Posterior cingulate gyrus (tissue), 11 donors: Measurements from ENCODE around the gene TMPRSS13.

Source experiments
- DNase-seq, 10 donors: peaks; one replicate each; pipeline versions ENCODE4 v3.0.0 to v3.0.0-alpha.2; 2020 to 2021; ENCODE audit warnings: mixed read lengths in 3 of 10
- intact Hi-C: fragments of 100-400 bp; cut with DNase I; formaldehyde crosslinking; loops from one replicate; pipeline ENCODE4 v1.15.1; 2023

The TMPRSS13 gene

DNA sequence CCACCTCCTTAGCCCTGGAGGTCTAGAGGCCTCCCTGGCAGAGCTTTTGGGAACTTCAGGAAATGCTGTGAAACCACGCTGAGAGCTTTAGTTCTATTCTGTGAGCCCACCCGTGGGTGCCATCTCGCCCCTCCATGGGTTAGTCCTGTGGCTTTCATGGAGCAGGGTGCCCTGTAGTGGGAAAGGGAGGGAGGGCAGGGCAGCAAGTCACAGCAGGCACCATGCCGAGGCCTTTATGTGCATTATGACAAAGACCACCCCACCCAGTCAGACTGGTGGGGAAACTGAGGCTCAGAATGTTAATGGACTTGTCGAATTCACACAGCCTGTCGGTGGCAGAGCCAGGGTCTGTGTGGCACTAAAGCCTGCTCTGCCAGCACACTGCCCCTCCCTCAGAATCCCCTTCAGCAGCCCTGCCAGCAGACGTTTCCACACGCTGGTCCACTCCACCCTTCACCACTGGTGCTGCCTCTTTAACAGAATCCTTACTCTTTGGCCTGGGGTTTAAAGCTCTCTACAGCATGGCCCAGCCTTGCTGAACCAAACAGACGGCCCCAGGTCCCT lies 13.4 kb downstream of the TMPRSS13 start:
- intact Hi-C loops: no loop called here
- peak in 1 of 10 donors; percentile 12 for DNase-seq

- peak in 1 of 10 donors; percentile 59 for DNase-seq
- intact Hi-C loops: no loop called here
Measured at GRCh38 chr11:117914991-117915618, 14.1 kb downstream of the TMPRSS13 start.

- DNase-seq: no peak
- intact Hi-C loops: no loop called here
Measured at GRCh38 chr11:117914398-117914761, 14.8 kb downstream of the TMPRSS13 start.

DNA sequence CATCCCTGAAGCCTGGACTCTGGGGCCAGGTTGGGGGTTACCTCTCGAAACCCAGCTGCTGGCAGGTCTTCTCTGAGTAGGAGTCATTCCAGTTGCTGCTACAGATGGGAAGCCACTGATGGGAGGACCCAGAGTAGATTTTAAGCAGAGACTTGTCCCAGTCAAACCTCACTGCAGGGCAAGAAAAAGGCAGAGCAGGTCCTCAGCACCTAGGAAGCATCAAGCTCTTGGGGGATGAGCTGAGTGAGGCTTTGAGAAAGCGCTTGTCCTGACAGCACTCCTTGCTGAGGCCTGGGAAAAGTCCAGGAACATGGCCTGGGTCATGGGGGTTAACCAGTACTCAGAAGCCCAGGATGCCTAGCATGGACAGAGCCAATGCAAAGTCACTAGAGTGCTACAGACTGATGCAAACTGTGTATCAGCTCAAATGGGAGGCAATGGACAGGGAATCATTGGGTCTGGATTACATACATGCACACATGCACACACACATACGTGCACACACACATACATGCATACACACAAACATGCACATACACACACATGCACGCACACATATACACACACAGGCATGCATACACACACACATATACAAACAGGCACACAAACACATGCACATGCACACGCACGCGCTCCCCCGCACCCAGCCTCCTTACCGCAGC lies 15.3 kb downstream of the TMPRSS13 start:
- intact Hi-C loops: no loop called here
- no peak for DNase-seq

DNA sequence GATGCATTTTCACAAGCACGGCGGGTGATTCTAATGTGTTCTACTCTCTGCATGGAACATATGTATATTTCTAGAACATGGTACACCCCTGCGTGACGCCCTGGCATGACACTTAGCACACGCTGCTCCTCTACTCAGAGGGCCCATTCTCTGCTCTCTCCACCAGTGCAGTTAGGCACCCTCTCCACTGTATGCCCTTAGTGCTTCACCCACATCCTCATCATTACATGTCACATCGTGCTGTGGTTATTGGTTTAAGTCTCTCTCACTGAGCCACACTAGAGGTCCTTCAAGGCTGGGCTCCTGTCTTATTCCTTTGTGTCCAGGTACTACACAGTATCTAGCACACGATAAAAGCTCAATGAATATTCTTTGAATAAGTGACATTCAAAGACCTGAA lies 16.7 kb downstream of the TMPRSS13 start:
- intact Hi-C loops: no loop called here
- no peak for DNase-seq

DNA sequence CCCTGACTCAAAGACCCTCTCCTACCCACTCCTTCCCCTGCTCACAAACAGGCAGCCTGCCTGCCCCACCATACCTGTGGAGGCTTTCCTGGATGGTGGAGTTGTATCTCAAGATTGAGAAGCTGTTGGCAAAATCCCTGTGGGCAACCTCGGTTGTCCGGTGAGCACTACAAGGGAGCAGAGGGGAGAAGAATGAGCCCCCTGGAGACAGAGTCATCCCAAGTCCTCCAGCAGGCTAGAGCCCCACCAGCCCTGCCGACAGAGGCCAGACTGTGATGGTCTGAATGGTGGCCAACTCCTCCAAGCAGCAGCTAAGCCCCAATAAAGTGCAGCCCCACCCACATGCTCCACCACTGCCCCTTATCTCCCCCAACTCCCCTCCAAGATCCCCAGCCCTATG lies 17.5 kb downstream of the TMPRSS13 start:
- DNase-seq: peak in 1 of 10 donors; percentile 27
- intact Hi-C loops: no loop called here

GRCh38 chr11:117910941-117911655 lies 18.1 kb downstream of the TMPRSS13 start:
- DNase-seq: peak in 2 of 10 donors; percentile 15 to 44

GRCh38 chr11:117910525-117910924 lies 18.7 kb downstream of the TMPRSS13 start:
- intact Hi-C loops: no loop called here
- peak in 1 of 10 donors; percentile 27 for DNase-seq

More at GRCh38 chr11:117910941-117911655, 18.1 kb downstream of the TMPRSS13 start:
- intact Hi-C loops: no loop called here

DNA sequence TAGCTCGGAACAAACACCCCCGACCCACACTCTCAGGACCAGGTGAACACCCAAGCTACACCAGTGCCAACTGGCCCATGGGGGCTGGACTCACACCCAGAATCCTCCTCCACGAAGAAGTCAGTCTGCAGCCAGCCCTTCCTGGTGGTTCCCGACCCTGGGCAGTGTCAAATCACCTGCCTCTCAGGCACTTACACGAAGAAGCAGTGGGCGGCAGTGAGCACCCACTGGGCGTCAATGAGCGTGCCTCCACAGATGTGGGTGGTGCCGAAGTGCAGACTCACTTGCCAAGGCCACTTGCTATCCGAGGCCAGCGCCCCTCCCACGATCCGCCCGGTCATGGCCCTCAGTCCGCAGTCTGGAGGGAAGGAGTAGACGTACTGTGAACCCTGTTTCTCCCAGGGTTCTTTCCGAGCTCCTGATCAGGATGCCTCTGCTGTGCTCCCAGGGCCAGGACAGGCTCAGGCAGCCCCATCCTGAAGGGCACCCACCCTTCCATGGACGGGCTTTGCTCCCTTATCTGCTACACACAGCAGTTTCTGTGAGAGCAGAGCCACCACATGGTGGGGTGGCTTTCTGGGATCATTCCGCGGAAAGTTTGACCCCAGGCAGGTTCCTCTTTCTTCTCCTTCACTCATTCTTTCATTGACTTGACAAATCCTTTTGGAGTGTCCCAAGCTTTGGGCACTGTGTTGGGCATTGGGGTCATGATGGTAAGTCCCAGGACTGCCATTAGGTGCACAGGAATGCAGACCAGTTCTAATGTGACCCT lies 19.4 kb downstream of the TMPRSS13 start:
- intact Hi-C loops: loop anchor here (10.0 kb wide), 1 partner anchor 65 kb away; no protein-coding TSS in a partner anchor
- DNase-seq: peak in 3 of 10 donors; percentile 6 to 81 (median 81)

GRCh38 chr11:117908959-117909610 lies 20.1 kb downstream of the TMPRSS13 start:
- intact Hi-C loops: loop anchor here (10.0 kb wide), 1 partner anchor 64 kb away; no protein-coding TSS in a partner anchor
- DNase-seq: peak in 1 of 10 donors; percentile 9

DNA sequence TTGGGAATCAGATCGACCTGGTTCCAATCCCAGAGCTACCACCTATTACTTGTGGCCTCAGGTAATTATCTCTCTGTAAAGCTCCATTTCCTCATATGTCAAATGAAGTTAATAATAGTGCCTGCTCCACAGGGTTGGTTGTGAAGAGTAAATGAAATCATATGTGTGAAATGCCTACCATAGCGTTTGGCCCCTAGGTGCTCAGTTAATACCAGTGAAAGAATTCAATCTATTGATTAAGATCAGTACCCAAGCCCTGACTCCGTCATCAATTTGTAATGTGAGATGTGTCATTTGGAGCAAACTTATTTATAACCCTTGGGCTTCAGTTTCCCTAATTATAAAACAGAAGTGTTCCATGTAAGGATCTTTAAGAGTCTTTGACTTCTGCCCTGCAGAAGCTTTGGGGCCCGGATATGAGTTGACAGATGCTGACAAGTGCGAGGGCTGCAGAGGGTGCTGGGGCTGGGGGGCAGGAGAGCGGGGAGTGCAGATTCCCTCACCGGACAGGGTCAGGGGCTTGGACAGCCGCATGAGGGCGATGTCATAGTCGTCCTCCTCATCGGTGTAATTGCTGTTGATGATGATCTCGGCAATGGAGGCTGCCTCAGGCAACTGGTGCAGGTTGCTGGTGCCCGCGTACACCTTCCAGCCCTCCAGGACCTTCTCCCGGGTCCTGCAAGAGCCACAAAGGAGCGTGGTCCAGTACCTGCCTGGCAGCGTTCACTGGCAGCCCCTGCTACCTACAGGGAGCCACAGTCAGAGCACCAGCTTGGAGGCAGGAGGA lies 20.9 kb downstream of the TMPRSS13 start:
- peak in 2 of 10 donors; percentile 55 to 82 for DNase-seq
- intact Hi-C loops: loop anchor here (10.0 kb wide), 1 partner anchor 64 kb away; no protein-coding TSS in a partner anchor

DNA sequence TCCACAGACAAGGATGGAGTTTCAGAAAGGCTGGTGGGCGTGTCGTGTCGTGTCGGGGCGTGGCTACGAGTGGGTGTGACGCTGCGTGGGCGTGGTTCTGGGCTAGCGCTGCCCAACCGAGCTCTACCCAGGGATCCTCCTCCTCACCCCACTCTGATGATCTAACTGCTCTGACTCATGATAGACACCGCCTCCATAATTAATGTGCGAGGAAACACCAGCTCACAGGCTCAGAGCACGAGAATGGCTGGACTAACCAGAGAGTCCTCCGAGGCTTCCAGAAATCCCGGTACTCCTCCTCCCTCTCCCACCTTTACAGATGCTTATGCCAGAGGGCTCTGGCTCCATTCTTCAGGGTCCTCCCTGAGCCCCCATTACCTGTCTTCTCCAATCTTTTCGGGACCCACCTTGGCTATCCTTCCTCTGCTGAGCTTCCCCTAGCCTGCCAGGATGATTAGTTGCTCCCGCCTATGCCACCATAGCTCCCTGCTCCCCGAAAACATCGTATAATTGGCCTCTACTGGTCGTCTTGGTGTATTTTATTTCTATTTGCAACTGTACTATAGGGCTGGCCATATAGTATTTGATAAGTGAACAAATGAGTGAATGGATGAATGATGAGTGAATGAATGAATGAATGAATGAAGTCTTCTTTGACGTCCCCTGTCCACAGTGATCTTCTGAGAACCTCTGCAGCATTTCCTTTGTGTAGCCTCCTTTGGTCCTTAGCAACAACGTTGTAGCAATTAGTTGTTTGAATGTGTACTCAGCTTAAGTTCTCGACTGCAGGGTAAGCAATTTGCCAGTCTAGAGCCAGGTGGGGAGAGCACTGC lies 21.7 kb downstream of the TMPRSS13 start:
- intact Hi-C loops: loop anchor here (10.0 kb wide), 1 partner anchor 63 kb away; no protein-coding TSS in a partner anchor
- DNase-seq: peak; percentile 63 to 97 (median 82)

GRCh38 chr11:117906710-117907109 lies 22.5 kb downstream of the TMPRSS13 start:
- intact Hi-C loops: loop anchor here (10.0 kb wide), 1 partner anchor 62 kb away; no protein-coding TSS in a partner anchor
- DNase-seq: no peak

- DNase-seq: peak in 2 of 10 donors; percentile 20 to 22
- intact Hi-C loops: loop anchor here (10.0 kb wide), 1 partner anchor 61 kb away; no protein-coding TSS in a partner anchor
Measured at GRCh38 chr11:117906126-117906525, 23.1 kb downstream of the TMPRSS13 start.

- intact Hi-C loops: loop anchor here (10.0 kb wide), 1 partner anchor 61 kb away; no protein-coding TSS in a partner anchor
- DNase-seq: peak in 1 of 10 donors; percentile 37
Measured at GRCh38 chr11:117905524-117905923, 23.7 kb downstream of the TMPRSS13 start.

- peak in 2 of 10 donors; percentile 45 to 73 for DNase-seq
- intact Hi-C loops: loop anchor here (10.0 kb wide), 1 partner anchor 59 kb away; no protein-coding TSS in a partner anchor
Measured at GRCh38 chr11:117903505-117904382, 25.5 kb downstream of the TMPRSS13 start.
